Glutamatergic neuron (in vitro differentiated cells): ENCODE data around the gene SRSF4. TPM values are rescaled to one million over a fixed set of nuclear protein-coding genes. Genes with fewer than 3 reads are reported as not detected.
"Not testable (repeated sequence)": the region's sequence is repeated elsewhere in the genome, so short reads cannot be mapped to it uniquely, and the experiment has no call there.

Experiments used
- DNase-seq: peaks from one replicate; pipeline ENCODE4 v3.0.0; 2022
- H3K27ac Mint-ChIP-seq: one replicate; pipeline ENCODE4 v1.8.0; 2020; ENCODE audit warnings: mild to moderate bottlenecking, mixed read lengths, inconsistent platforms; ENCODE audit not compliant: unreplicated experiment
- H3K27me3 Mint-ChIP-seq: one replicate; pipeline ENCODE4 v1.8.0; 2020; ENCODE audit warnings: mild to moderate bottlenecking, moderate library complexity, mixed read lengths, inconsistent platforms; ENCODE audit not compliant: unreplicated experiment
- H3K36me3 Mint-ChIP-seq: one replicate; pipeline ENCODE4 v1.8.0; 2020; ENCODE audit warnings: mild to moderate bottlenecking, mixed read lengths, inconsistent platforms; ENCODE audit not compliant: unreplicated experiment
- H3K4me1 Mint-ChIP-seq: one replicate; pipeline ENCODE4 v1.8.0; 2020; ENCODE audit warnings: mild to moderate bottlenecking, low read depth, mixed read lengths, inconsistent platforms; ENCODE audit not compliant: unreplicated experiment
- H3K4me3 Mint-ChIP-seq: one replicate; pipeline ENCODE4 v1.8.0; 2020; ENCODE audit warnings: mild to moderate bottlenecking, mixed read lengths, inconsistent platforms; ENCODE audit not compliant: unreplicated experiment
- H3K9me3 Mint-ChIP-seq: one replicate; pipeline ENCODE4 v1.8.0; 2020; ENCODE audit warnings: mild to moderate bottlenecking, moderate library complexity, mixed read lengths, inconsistent platforms; ENCODE audit not compliant: unreplicated experiment
- total RNA-seq: library from RNA; stranded (reverse); fragmentation: NEBNext Ultra II Directional; extraction: Animal tissue kit (Norgen Biotek cat#: 25700); gene quantifications from one replicate; pipeline ENCODE4 v1.2.1, GENCODE V29; 2021; ENCODE audit not compliant: unreplicated experiment
- TF ChIP-seq, protein P1 (sequence below): fragments of 200-600 bp; sonication (generic); IDR thresholded peaks from one replicate; pipeline ENCODE4 v1.5.0; 2021; ENCODE audit not compliant: partially characterized antibody, unreplicated experiment

The SRSF4 gene
- total RNA-seq, 1 donor from 2014 or later: 69.0 TPM

DNA sequence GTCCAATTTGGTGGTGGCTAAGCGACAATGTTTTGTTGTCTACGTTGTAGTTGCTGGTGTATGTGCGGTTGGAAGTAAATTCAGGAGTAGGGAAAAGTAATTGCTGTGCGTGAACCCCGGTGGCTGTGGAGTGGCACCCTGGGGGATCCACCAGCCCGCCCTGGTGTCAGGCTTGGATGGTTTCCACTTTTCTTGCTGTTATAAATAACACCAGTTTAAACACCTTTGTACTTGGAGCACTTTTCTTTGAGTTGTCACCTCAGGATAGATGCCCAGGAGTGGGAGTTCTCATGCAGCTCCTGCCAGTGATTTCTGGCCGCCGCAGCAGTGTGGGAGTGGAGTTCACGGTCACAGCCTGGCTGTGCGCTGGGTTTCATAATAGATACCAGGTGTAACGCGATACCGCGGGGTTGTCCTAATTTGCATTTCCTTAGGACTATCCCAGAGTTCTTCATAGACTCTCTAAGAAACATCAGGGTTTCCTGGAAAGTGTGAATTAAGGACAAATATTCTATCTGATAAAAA is 45.2 kb downstream of the SRSF4 start:
- no peaks in the 10 kb centered on the region for H3K9me3 Mint-ChIP-seq
- no peak overlapping the region for H3K27ac Mint-ChIP-seq
- no peaks in the 10 kb centered on the region for H3K36me3 Mint-ChIP-seq
- DNase-seq: no peak
- H3K4me1 Mint-ChIP-seq: peaks cover 2% of the 10 kb centered on the region
- TF ChIP-seq, protein P1, sequence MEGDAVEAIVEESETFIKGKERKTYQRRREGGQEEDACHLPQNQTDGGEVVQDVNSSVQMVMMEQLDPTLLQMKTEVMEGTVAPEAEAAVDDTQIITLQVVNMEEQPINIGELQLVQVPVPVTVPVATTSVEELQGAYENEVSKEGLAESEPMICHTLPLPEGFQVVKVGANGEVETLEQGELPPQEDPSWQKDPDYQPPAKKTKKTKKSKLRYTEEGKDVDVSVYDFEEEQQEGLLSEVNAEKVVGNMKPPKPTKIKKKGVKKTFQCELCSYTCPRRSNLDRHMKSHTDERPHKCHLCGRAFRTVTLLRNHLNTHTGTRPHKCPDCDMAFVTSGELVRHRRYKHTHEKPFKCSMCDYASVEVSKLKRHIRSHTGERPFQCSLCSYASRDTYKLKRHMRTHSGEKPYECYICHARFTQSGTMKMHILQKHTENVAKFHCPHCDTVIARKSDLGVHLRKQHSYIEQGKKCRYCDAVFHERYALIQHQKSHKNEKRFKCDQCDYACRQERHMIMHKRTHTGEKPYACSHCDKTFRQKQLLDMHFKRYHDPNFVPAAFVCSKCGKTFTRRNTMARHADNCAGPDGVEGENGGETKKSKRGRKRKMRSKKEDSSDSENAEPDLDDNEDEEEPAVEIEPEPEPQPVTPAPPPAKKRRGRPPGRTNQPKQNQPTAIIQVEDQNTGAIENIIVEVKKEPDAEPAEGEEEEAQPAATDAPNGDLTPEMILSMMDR: no peak
- H3K27me3 Mint-ChIP-seq: peaks cover 4% of the 10 kb centered on the region
- H3K4me3 Mint-ChIP-seq: no peak overlapping the region

DNA sequence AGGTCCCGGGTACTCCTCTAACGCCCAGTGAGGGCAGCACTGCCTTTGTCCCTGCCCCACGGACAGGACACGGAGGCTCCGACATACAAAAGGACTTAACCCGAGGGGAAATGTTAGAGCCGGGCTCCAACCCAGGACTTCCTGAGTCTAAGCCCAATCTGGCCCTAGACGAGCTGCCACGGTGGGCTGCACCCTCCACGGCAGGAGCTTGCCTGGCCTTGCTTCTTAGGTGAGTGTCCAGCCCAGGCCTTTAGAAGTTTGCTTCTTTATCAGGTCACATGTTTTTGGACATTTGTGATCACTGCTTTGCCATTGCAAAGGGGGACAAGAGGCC is 47.0 kb downstream of the SRSF4 start:
- no peak overlapping the region for H3K27ac Mint-ChIP-seq
- H3K4me3 Mint-ChIP-seq: no peak overlapping the region
- no peaks in the 10 kb centered on the region for H3K36me3 Mint-ChIP-seq
- H3K4me1 Mint-ChIP-seq: peaks cover 2% of the 10 kb centered on the region
- TF ChIP-seq, protein P1: no peak
- peaks cover 4% of the 10 kb centered on the region for H3K27me3 Mint-ChIP-seq
- DNase-seq: no peak
- peaks cover 2% of the 10 kb centered on the region for H3K9me3 Mint-ChIP-seq

DNA sequence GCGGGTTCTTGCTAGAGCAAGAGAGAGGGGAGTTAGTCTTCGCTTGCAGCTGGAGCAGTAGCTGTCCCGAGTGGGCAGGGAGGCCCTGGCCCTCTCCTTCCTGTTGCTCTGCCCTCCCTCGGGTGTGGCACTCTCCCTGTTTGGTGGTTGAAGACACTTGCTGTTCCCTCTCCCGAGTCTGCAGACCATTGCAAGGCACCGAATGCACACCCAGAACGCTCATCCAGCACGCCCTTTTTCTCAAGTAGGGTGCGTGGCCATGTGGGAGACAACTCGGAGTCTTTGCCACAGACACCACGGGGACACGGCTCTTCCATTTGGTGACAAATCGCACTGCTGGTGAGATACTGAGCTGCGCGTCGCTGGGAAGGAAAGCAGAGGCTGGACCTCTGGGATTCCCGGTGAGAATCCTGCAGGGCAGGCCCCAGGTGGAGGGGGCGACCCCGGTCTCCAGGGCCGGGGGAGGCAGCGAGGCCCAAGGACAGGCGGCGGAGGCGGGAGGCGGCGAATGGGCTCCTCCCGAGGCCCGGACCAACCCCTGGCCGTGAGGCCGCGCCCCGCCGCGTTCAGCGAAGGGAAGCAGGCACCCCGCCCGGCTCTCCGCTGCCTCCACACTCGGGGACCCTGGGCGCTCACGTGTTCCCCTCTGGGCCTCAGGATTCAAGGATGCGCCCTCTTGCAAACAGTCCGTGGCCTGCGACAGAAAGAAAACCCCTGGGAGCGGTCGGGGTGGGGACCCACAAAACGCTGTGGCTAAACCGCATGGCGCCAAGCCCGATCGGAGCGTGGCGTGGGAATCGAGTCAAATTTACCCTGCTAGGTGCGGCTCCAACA is 47.6 kb downstream of the SRSF4 start:
- H3K9me3 Mint-ChIP-seq: peaks cover 2% of the 10 kb centered on the region
- H3K4me3 Mint-ChIP-seq: no peak overlapping the region
- peaks cover 4% of the 10 kb centered on the region for H3K27me3 Mint-ChIP-seq
- H3K4me1 Mint-ChIP-seq: peaks cover 2% of the 10 kb centered on the region
- TF ChIP-seq, protein P1: no peak
- DNase-seq: no peak
- H3K36me3 Mint-ChIP-seq: no peaks in the 10 kb centered on the region
- H3K27ac Mint-ChIP-seq: no peak overlapping the region

DNA sequence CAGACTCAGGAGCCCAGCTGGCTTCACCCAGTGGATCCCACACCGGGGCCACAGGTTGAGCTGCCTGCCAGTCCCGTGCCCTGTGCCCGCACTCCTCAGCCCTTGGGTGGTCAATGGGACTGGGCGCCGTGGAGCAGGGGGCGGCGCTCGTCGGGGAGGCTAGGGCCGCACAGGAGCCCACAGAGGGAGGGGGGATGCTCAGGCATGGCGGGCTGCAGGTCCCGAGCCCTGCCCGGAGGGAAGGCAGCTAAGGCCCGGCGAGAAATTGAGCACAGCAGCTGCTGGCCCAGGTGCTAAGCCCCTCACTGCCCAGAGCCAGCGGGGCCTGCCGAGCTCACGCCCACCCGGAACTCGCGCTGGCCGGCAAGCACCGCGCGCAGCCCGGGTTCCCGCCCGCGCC is 50.6 kb downstream of the SRSF4 start:
- H3K4me1 Mint-ChIP-seq, H3K9me3 Mint-ChIP-seq, H3K27ac Mint-ChIP-seq, H3K27me3 Mint-ChIP-seq, H3K36me3 Mint-ChIP-seq, DNase-seq, H3K4me3 Mint-ChIP-seq: not testable (repeated sequence)

DNA sequence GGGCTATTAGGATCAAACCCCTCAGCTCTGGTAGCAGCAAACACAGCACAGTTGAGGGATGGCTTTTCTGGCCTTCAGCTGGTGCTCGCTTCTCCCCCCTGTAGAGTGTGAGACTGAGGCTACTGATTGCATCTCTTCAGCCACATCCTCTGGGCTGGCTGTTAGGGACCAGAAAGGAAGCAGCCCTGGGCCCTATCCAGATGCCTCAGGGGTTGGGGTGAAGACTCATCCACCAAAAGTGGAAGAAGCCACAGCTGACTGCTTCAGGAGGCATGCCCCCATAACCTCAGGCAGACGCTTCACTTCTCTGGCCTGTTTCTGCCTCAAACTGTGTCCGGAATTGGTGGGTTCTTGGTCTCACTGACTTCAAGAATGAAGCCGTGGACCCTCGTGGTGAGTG is 51.8 kb downstream of the SRSF4 start:
- Mint-ChIP-seq H3K27me3 (peaks cover 2% of the 10 kb centered on the region), H3K36me3 (no peaks in the 10 kb centered on the region), H3K9me3 (peaks cover 3% of the 10 kb centered on the region), H3K27ac (no peak overlapping the region), H3K4me3 (no peak overlapping the region), H3K4me1 (peaks cover 2% of the 10 kb centered on the region)
- TF ChIP-seq, protein P1: no peak
- DNase-seq: no peak
